GM19372 (cell line): ENCODE measurements around the gene DMRT2.

ENCODE experiments used
- ATAC-seq: cut with Tn5 transposase; IDR thresholded peaks from one replicate; pipeline ENCODE4 v1.9.1; 2021; ENCODE audit warnings: mild to moderate bottlenecking, low read depth, moderate library complexity; ENCODE audit not compliant: unreplicated experiment

The DMRT2 gene

DNA sequence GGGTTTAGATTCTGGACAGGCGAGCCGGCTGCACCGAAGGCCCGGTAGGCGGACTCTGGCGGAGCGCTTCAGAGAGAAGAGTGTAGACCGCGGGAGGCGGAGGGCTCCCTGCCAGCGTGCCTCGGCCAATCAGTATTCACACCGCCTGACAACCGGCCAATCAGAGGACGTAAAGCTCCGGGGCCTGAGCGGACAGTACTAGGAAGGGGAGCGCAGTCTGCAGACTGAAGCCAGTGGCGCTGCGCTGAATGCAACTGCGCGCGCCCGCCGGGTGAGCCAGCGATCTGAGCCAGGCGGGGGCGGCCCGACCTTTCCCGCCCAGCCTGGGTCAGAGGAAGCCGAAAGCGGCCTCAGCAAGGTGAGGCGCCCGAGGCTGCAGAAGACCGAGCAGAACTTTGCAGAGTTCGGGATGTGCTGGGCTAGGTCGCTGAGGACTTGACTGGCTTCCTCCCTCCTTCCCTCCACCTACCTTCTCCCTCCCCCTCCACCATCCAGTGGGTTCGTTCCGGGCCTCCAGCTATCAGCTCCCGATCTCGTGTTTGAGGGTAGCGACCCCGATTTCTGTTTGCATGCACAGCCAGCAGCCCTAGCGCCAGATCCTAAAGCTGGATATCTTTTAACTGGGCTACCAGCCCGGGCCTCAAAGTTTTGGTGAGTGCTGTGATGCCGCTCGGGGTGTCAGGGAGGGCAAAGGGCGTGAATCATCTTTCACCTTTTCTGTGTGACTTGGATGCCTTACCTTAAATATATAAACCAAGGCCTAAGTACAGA, at the start of gene DMRT2:
Gene DMRT2 (plus strand): TSS at position 233 of the 771 bp plus-strand sequence. CDS start 1,257 bp downstream, outside the sequence.
- ATAC-seq = no peak

DNA sequence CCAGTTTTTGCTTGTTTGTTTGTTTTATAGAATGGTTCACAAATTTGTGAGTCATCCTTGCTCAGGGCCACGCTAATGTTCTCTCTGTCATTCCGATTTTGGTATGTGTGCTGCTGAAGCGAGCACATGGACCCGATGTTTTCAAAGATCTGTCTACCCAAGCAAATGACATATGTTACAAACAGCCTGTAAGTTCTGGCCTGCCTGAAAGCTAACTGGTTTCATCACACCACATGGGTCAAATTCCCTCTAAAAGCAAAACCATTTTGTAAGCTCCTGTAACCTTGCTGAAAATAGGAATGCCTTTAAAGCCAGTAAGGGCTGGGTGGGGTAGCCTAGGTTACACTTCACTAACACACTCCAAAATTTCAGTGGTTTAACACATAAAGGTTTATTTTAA, 48.3 kb upstream of the DMRT2 start:
- ATAC-seq = no peak

DNA sequence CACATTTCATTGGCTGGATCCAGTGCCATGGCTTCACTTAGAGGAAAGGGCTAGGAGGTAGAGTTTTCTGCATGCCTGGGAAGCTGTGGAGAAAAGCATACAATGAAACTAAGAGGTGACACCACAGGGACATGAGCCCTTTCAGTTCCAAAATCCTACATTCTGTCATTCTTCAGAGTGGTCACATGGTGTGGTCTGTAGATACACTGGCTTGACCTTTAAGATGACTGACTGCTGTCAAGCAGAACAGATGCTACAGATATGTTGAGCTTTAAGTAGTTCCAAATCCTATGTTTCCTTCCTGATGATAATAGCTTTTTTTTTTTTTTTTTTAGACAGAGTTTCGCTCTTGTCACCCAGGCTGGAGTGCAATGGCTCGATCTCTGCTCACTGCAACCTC, 47.5 kb upstream of the DMRT2 start:
- no peak for ATAC-seq

DNA sequence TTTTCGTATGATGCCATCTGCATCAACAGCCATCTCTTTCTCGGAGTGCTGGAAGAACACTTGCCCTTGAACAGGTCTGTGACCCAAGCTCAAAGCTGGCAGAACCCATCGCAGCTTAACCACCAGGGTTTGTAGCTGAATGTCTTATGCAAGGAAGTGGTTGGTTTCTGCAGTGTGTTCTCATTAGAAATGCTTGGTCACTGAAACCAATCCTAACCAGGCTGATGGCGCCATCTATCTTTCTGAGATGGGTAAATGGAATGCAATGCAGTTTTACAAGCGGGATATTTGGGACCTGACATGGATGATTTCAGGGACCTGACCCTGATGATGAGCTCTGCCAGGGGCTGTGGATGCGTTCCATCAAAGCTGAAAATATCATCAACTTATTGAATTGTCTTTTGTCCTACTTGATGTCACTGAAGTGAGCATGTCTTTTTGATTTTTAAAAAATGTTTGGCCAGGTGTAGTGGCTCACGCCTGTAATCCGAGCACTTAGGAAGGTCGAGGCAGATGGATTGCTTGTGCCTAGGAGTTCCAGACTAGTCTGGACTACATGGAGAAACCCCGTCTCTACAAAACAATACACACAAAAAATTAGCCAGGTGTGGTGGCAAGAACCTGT, 45.0 kb upstream of the DMRT2 start:
- ATAC-seq = no peak

DNA sequence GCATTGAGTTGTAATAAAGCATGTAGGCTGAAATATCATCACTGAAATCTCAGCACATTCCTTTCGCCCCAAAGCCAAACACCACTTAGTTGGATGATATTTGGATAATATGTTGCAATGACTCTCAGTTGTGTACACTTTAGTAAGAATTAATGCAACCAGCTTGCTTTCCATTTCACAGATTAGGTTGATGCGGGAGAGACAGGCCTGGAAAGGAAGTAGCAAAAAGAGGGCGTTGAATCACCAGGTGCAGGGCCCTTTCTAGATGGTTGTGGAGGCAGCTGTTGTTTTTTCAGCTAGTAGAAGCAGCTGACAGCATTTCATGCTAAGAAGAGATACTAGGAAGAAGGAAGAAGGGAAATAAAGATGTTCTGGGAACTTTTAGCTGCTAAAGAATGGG, 42.8 kb upstream of the DMRT2 start:
- ATAC-seq = no peak

DNA sequence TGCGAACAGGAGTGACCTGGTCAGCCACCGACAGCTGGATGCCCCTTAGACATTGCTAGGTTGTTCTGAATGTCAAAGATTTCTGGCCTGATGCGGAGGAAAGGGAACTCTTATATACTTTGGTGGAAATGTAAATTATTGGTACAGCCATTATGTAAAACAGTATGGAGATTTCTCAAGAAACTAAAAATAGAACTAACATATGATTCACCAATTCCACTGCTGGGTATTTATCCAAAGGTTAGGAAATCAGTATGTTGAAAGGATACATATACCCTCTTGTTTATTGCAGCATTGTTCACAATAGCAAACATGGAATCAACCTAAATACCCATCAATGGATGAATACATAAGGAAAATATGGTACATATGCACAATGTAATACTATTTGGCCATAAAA, 41.9 kb upstream of the DMRT2 start:
- ATAC-seq = no peak

DNA sequence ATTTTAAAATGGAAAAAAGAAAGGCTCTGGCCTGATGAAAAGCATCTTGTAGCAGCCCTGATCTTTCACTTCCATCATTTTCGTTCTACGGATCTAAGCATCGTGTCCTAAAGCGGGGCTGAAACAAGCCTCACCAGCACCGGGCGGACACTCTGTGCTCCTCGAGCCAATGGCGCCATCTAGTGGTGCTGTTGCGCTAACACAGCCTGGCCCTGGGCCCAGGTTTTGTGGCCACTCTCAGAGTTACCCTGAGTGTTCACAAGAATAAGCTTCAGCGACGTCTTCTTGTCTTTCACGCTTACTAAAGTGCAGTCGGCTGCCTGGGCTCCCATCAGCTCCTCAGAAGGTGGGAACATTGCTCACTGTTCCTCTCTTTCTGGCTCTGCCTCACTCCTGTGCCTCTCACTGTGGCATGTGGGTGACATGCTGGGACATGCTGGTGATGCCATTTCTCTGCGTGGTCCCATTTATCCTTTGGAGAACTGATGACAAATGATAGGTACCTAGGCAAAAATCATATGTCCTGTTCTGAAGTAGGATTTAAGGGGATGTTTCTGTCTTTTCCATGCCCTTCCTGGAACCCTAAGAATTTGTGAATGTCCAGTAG, 41.0 kb upstream of the DMRT2 start:
- ATAC-seq = peak; percentile 99

DNA sequence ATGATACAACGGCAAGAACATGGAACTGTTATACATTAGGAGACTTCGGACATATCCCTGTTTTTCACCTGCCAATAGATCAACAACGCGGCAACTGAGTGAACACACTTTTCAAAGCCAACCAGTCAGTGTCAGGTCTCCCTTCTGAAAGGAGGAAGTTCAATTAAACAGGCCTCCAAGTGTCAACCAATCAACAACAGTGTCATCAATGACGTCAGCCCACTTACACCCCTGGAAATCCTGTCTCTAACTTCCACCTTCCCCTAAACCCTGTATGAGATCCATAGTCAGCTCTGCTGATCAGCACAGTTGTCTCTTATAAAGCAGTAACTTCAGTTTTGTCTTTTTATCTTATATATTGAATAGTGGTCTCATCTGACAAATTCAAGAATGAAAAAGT, 37.1 kb upstream of the DMRT2 start:
- ATAC-seq = no peak

DNA sequence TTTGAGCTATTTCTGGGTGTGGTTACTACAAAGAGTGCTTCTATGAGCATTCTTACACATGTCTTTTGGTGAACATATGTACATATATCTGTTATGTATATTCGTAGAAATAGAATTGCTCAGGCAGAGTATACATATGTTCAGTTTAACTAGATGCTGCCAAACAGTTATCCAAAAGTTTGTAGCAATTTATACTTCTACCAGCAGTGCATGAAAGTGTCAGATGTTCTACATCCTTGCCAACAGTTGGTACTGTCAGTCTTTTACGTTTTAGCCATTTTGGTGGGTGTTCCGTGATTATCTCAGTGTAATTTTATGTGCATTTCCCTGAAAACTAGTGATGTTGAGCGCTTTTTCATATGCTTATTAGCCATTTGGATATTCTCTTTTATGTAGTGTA, 35.9 kb upstream of the DMRT2 start:
- no peak for ATAC-seq

DNA sequence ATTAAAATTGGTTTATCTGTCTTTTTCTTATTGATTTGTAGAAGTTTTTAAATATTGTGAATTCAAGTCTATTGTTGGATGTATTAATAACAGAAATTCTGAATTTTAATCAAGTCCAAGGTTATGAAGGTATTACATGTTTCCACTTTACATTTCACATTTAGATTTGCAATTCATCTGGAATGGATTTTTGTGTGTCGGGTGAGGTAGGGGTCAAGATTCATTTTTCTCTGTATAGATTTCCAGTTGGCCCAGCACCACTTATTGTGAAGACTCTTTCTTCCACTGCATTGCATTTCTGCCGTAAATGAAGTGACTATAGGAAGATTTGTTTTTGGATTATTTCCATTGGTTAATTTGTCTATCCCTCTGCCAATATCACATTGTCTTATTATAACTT, 35.5 kb upstream of the DMRT2 start:
- ATAC-seq = no peak

DNA sequence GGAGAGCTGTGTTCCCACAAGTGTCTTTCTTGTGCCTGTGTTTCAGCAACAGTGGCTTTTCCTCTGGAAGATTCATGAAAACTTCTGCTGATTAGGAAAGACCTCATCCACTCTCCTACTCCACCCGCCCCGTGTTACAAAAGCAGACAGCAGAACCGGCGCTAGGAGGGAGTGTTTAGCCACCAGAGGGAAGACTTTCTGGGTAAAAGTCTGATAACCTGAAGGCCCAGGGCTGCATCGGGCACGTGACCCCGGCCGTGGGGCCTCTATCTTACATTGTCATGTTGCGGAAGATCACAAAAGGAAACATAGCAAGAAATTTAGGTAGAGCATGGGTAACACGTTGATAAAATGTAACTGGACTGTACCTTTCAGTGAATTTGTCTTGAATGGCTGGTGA, 32.0 kb upstream of the DMRT2 start:
- no peak for ATAC-seq

DNA sequence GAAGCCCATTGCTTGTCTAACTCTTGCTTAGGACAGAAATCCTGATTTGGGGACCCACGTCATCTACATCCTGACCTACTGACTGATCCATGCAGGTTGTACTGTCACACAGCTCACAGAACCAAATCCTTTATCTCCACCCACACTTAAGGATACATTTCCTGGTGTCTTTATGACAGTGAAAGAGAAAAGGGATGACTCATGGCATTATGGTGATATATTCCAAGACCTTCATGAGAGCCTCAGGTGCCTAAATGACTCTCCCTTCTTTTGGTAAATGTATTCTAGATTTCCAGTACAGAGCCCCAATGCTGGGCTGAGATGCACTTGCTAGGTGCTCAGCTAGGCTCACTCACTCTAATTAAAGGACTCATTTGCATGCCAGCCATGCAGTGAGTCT, 26.0 kb upstream of the DMRT2 start:
- no peak for ATAC-seq

DNA sequence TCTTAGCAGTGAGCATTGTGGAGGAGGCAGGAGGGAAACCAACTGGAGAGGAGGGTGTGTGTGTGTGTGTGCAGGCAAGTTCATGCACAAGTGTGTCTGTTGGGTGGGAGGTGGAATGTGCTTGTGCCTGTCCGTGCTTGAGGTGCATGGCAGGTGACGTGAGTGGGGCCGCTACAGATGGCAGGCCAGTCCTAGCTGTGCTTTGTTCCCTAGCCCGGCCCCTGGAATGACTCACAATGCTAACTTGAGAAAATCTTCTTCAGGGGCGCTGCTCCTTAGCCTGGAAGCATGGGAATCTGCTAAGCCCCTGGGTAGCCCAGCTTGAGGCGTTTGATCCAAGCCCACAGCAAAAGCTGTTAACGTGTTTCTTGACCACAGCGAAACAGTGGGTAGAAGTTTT, 25.0 kb upstream of the DMRT2 start:
- no peak for ATAC-seq

DNA sequence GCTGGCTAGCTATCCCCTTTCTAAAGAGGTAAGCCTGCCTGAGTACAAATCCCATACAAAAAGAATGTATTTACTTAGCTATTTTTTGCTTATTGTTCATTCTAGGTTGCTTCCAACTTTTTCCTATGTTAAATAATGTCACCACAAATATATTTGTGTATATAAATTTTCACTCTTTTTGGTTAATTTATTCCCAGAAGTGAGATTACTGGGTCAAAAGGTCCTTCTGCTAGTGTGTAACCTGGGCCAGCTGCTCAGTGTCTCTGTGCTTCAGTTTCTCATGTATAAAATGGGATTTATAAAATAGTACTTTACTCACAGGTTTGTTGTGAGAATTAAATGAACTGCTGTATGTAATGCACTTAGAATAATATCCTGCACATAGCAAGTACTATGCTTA, 23.9 kb upstream of the DMRT2 start:
- no peak for ATAC-seq

DNA sequence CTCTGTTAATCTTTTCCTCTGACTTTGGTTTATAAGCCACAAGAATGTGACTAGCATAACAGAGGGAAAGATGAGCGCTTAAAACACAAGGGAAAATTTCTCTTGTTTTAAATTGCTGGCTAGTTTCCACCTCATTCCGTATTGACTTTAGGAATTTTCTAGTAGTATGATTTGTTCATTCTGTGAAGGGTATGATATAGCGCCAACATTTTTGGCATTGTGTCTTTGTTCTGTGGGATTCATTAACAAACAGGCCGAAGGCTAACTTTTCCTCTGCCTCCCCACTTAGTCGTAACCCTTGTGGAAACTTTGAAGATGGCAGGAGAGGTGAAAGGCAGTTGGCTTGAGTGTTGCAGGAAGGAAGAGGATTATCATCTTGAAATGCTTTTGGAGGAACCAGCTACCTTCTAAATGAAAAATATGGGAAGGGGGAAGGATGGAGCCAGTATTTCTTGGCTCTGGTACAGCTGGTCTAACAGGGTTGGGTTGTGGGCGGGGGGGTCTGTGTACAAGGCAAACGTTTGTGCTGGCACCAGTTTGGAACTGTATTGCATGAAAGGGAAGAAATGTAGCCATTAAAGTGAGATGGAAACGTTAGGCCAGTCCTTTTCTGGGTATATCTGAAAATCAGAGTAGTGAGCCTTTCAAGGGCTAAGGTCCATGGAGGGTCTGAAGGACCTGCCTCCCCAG, 21.5 kb upstream of the DMRT2 start:
- ATAC-seq = no peak

DNA sequence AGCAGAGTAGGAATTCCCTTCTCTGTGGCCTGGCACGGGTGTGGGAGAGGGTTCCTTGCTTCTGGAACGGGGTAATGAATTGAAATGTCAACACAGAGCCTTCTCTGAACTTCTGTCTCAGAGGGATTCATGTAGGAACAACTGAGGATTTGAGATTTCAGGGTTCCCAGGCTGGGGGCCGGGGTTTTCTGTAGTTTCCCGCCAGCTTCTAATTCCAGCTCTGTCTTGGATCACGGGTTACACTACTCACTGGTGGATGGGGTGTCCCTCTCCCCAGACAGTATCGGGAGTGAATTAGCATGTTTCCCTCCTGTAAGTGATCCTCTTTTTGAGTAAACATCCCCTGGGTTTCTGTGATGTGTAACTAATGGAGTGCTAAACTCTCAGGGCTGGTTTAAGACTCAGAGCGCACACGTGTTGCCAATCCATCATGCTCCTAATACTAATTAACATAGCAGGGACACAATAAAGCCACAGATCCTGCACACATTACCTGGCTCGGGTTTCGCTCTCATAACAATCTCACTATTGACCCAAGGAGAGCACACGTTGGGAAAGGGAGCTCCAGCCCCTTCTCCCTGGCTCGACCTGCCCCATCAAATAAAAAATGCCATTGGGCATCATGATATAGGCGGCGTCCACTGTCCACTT, 18.1 kb upstream of the DMRT2 start:
- no peak for ATAC-seq

DNA sequence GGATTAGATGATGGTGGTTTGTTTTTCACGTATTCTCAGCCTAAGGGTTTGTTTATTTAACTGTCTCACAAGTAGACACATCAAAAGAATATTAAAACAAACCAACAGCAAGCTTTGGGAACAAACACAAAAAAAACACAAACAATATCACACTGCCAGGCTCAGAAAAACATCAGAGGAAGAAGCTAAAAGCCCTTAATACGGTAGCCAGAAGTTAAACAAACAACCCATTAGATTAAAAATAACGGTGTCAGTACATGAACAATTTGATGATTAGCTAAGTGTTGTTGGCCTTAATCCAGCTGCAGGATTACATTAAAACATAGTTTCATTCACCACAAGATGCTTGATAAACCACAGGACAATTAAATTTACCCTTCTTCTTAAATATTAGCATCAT, 15.9 kb upstream of the DMRT2 start:
- ATAC-seq = no peak

DNA sequence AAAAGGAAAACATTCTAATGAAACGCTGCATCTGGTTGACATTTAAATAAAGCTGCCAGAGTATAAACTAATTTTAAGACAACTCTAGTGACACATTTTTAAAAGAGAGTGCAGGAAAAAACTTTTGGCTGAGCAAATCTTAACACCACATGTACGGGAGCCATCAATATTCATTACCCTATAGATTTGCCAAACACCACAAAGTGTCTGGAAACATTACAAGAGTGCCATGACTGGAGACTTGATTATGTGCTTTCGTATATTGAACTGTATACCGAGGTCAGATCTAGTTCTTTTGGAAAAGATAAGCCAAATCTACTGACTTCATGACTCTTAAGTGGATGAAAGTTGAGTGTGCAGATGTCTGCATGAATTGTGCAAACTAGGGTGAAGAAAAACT, 10.6 kb upstream of the DMRT2 start:
- ATAC-seq = no peak

DNA sequence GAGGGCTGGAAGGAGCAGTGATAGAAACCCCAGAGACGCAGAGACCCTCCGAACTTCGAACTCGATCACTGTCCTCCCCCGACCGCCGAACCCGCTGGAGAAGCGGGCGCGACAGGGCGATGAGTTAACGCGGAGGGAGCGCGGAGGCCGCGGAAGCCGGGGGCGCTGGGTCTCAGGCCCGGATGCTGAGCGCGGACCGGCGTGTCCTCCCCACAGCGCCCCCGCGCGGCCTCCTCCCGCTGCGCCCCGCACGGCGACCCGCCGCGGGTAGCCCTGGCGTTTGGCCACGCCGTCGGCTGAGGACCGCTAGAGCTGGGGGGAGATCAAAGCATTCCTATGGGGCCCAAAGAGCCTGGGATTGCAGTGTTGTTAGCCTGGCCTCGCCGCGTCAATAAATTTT, 7.7 kb upstream of the DMRT2 start:
- ATAC-seq = no peak

DNA sequence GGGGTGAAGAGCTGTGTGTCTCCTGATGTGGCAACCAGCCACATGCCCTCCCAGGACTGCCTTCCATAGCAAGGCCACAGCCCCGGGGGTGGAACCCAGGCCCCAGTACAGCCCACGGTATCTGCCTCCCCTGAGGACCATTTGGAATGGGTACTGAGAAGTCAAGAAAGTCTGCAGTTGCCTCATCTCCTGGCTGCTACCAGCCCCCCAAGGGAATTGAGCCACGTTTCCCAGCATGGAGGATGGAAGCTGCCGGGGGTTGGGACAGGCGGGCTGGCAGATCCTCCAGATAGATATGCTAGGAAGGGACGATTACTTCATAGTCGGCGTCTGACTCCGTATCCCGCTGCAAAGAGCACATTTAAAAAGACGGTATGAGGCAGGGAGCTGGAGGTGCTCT, 5.5 kb upstream of the DMRT2 start:
- no peak for ATAC-seq
